GM12874 (cell line): Measurements from ENCODE around the gene PARD6A.

Experiments used
- TF ChIP-seq, protein P1 (sequence below): IDR thresholded peaks from 2 replicates; pipeline ENCODE4 v1.5.1; 2011; ENCODE audit warnings: low read depth, mild to moderate bottlenecking, control low read depth, low read length, moderate library complexity; ENCODE audit not compliant: insufficient read depth

The PARD6A gene

GRCh38 chr16:67661101-67661761, 471 bp downstream of the PARD6A start:
- TF ChIP-seq, protein P1, sequence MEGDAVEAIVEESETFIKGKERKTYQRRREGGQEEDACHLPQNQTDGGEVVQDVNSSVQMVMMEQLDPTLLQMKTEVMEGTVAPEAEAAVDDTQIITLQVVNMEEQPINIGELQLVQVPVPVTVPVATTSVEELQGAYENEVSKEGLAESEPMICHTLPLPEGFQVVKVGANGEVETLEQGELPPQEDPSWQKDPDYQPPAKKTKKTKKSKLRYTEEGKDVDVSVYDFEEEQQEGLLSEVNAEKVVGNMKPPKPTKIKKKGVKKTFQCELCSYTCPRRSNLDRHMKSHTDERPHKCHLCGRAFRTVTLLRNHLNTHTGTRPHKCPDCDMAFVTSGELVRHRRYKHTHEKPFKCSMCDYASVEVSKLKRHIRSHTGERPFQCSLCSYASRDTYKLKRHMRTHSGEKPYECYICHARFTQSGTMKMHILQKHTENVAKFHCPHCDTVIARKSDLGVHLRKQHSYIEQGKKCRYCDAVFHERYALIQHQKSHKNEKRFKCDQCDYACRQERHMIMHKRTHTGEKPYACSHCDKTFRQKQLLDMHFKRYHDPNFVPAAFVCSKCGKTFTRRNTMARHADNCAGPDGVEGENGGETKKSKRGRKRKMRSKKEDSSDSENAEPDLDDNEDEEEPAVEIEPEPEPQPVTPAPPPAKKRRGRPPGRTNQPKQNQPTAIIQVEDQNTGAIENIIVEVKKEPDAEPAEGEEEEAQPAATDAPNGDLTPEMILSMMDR: no peak

DNA sequence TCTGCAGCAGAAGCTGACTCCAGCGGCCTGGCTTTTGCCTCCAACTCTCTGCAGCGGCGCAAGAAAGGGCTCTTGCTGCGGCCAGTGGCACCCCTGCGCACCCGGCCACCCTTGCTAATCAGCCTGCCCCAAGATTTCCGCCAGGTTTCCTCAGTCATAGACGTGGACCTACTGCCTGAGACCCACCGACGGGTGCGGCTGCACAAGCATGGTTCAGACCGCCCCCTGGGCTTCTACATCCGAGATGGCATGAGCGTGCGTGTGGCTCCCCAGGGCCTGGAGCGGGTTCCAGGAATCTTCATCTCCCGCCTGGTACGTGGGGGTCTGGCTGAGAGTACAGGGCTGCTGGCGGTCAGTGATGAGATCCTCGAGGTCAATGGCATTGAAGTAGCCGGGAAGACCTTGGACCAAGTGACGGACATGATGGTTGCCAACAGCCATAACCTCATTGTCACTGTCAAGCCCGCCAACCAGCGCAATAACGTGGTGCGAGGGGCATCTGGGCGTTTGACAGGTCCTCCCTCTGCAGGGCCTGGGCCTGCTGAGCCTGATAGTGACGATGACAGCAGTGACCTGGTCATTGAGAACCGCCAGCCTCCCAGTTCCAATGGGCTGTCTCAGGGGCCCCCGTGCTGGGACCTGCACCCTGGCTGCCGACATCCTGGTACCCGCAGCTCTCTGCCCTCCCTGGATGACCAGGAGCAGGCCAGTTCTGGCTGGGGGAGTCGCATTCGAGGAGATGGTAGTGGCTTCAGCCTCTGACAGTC, 1.3 kb downstream of the PARD6A start:
- TF ChIP-seq, protein P1: no peak

DNA sequence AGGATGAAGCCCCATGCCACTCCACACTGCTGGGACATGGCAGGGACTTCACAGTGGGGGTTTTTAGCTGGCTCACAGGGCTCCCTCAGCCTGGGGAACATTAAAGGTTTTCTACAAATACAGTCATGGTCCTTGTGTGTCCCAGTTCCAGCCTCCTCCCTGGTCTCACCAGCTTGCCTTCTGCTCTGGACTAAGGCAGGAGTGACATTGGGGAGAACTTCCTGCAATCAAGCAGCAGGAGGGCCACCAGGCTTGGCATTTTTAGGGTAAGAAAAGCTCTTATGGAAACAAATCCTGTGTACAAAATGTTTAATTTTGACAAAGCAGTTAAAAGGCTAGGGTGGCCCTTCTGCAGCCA, 1.9 kb downstream of the PARD6A start:
- TF ChIP-seq, protein P1: no peak

DNA sequence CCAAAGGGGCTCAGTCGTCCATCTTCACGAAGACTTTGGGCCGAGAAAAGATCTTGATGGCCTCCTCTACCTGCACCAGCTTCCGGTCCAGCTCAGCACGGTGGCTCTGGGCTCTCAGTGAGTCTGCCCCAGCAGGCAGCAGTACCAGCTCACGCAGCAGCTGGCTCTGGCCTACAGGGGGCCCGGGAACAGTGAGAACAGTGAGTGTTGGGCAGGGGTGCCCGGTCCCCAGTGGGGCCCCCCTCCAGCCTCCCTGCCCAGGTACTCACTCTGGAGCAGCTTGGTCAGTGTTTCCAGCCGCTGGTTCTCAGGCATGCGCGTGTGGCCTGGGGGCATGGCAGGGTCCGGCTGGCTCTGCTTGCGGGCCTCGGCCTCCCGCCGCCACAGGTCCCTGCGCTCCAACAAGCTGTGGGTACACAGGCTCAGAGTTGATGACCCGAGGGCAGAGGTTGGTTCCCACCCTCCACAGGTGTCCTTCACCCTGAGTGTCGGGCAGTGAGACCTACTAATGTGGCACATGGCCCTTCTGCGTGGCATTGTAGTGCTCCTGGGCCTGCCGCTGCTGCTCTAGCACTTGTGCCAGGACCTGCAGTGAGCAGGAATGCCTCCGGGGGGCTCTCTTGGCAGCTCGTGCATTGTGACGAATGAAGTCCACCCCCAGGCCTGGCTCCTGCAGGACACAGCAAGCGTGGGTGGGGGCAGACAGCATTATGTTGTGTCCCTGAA, 2.6 kb downstream of the PARD6A start:
- TF ChIP-seq, protein P1: peak; percentile 51; the same call in 1 of the 2 replicates

DNA sequence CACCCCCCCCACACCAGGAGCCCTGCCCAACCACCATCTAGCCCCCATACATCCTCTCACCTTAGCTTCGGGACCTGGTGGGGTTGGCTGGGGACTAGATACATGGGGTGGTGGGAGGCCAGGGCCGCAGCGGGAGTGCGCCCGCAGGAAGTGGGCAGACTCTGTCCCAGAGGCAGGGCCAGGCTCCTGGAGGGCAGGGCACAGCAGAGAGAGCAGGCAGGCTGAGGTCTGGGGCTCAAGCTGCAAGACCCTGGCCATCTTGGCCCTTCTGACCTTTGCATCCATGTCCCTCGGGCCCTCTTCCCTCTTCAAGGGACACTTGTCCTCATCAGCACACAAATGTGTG, 3.1 kb downstream of the PARD6A start:
- TF ChIP-seq, protein P1: no peak

DNA sequence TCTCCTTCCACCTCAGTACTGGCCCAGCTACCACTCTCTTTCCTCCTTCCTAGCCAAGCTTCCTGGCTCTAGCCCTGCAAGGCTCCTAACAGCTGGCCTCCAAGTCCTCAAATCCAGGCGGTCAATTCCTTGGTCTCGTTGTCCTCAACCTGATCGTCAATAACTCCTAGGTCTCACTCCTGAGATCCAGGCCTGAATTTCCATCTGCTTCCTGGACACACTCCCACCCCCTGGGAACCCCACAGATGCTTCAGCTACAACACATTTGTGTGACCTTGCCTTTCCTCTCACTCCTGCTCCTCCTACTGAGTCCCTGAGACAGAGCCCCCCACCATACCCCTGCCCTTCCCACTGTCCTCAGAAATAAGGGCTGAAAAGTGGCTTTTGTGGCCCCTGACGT, 3.5 kb downstream of the PARD6A start:
- TF ChIP-seq, protein P1: no peak

DNA sequence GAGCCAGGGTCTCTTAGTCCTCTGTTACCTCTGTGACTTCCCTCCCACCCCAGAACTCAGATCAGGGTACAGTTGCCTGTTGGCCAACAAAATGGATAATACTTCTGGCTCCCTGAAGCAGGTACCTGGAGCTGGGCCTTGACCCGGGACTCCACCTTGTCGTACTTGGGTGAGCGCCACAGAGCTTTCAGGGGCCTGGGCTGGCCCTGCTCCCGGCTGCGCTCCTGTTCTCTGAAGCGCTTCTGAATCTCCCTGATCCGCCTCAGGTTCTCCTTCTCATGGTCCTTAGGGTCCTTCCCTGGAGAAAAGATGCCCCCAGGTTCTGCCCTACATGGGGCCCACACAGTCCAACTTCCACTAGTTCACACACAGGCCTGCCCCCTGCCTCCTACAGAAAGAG, 4.1 kb downstream of the PARD6A start:
- TF ChIP-seq, protein P1: no peak
